Measurements from ENCODE around the gene PPIG. TPM values are rescaled to one million over a fixed set of nuclear protein-coding genes. Genes with fewer than 3 reads are reported as not detected.
"Not testable (repeated sequence)": the region's sequence is repeated elsewhere in the genome, so short reads cannot be mapped to it uniquely, and the experiment has no call there.

PPIG gene
- total RNA-seq, 2 donors from 2014 or later, result 46.1 to 55.2 TPM

- no peak overlapping the region for H3K9ac ChIP-seq (ENCODE audit: low read depth in 2 of 2, low read length in 2 of 2)
- no peak overlapping the region for H3K27ac ChIP-seq
- H3K9me3 ChIP-seq, result no peaks in the 10 kb centered on the region
- H3K27me3 ChIP-seq, result no peaks in the 10 kb centered on the region
- no peaks in the 10 kb centered on the region for H3K4me1 ChIP-seq
- no peak for TF ChIP-seq CTCF (IDR thresholded peaks at IDR 0.05)
- DNase-seq, result no peak
- intact Hi-C loops (cut with DNase I), result no loop called here
- no peaks in the 10 kb centered on the region for H3K36me3 ChIP-seq
- H3K4me3 ChIP-seq, result no peak overlapping the region
Measured at GRCh38 chr2:169579044-169579443, 5.1 kb upstream of the PPIG start.

- H3K9ac ChIP-seq (ENCODE audit: low read depth in 2 of 2, low read length in 2 of 2); H3K27me3 ChIP-seq; H3K27ac ChIP-seq; DNase-seq; H3K36me3 ChIP-seq; H3K4me3 ChIP-seq; H3K9me3 ChIP-seq; intact Hi-C loops (cut with DNase I): not testable (repeated sequence)
- H3K4me1 ChIP-seq, result peaks cover 11% of the 10 kb centered on the region
Measured at GRCh38 chr2:169582552-169583266, 1.4 kb upstream of the PPIG start.

- no peak for DNase-seq
- Histone ChIP-seq H3K27me3 (no peaks in the 10 kb centered on the region), H3K9me3 (no peaks in the 10 kb centered on the region), H3K4me3 (no peak overlapping the region), H3K27ac (no peak overlapping the region), H3K9ac (ENCODE audit: low read depth in 2 of 2, low read length in 2 of 2) (no peak overlapping the region), H3K36me3 (no peaks in the 10 kb centered on the region), H3K4me1 (peaks cover 11% of the 10 kb centered on the region)
- no peak for TF ChIP-seq CTCF (IDR thresholded peaks at IDR 0.05)
- intact Hi-C loops (cut with DNase I), result no loop called here
Measured at GRCh38 chr2:169583518-169583917, 633 bp upstream of the PPIG start.

GRCh38 chr2:169585673-169586072 lies 1.5 kb downstream of the PPIG start:
- no peaks in the 10 kb centered on the region for H3K9me3 ChIP-seq
- peak overlapping the region; percentile 66 for H3K4me3 ChIP-seq
- no peak for DNase-seq
- H3K36me3 ChIP-seq, result no peaks in the 10 kb centered on the region
- H3K27ac ChIP-seq, result peak overlapping the region; percentile 90
- no peaks in the 10 kb centered on the region for H3K27me3 ChIP-seq
- intact Hi-C loops (cut with DNase I), result no loop called here
- H3K4me1 ChIP-seq, result peaks cover 11% of the 10 kb centered on the region
- peak overlapping the region in 1 of 2 donors; percentile 100 for H3K9ac ChIP-seq (ENCODE audit: low read depth in 2 of 2, low read length in 2 of 2)
- no peak for TF ChIP-seq CTCF (IDR thresholded peaks at IDR 0.05)

GRCh38 chr2:169590804-169591203 lies 6.7 kb downstream of the PPIG start:
- no peaks in the 10 kb centered on the region for H3K36me3 ChIP-seq
- no peaks in the 10 kb centered on the region for H3K9me3 ChIP-seq
- DNase-seq, result no peak
- H3K9ac ChIP-seq (ENCODE audit: low read depth in 2 of 2, low read length in 2 of 2), result no peak overlapping the region
- H3K4me1 ChIP-seq, result peaks cover 9% of the 10 kb centered on the region
- intact Hi-C loops (cut with DNase I), result no loop called here
- no peak overlapping the region for H3K4me3 ChIP-seq
- H3K27me3 ChIP-seq, result no peaks in the 10 kb centered on the region
- TF ChIP-seq CTCF (IDR thresholded peaks at IDR 0.05), result no peak
- no peak overlapping the region for H3K27ac ChIP-seq

GRCh38 chr2:169596546-169596945 lies 12.4 kb downstream of the PPIG start:
- H3K27ac ChIP-seq; intact Hi-C loops (cut with DNase I); H3K4me1 ChIP-seq; DNase-seq; H3K9me3 ChIP-seq; H3K4me3 ChIP-seq; H3K27me3 ChIP-seq; H3K9ac ChIP-seq (ENCODE audit: low read depth in 2 of 2, low read length in 2 of 2); H3K36me3 ChIP-seq: not testable (repeated sequence)
